Stomach (tissue), 4 donors: ENCODE data around the gene PHETA1.

ENCODE experiments used
- CTCF ChIP-seq, 7 experiments: fragments of 450-650 bp in 4 of 7; fragments of 200-600 bp in 3 of 7; sonication (generic) in 3 of 7; IDR thresholded peaks; one replicate each; pipeline ENCODE4 v1.5.1; 2016 to 2019; ENCODE audit warnings: antibody characterized with exemption in 7 of 7, control low read depth in 2 of 7, mild to moderate bottlenecking in 1 of 7
- POLR2A ChIP-seq, 4 donors: fragments of 450-650 bp; IDR thresholded peaks; one replicate each; pipeline ENCODE4 v1.6.1; 2016; ENCODE audit warnings: antibody characterized with exemption in 4 of 4, control low read depth in 2 of 4, mild to moderate bottlenecking in 1 of 4, moderate library complexity in 1 of 4
- POLR2AphosphoS5 ChIP-seq, 3 donors: sonication (generic); formaldehyde crosslinking; IDR thresholded peaks; one replicate each; pipeline ENCODE4 v1.6.1; 2016; ENCODE audit warnings: antibody characterized with exemption in 3 of 3

- TF ChIP-seq CTCF (IDR thresholded peaks at IDR 0.05) (no peak), POLR2A (IDR thresholded peaks at IDR 0.05) (no peak), POLR2AphosphoS5 (IDR thresholded peaks at IDR 0.05) (no peak)
These were observed 15.1 kb downstream of the PHETA1 start for GRCh38 chr12:111353603-111354295.
